ENCODE data around the gene ST6GALNAC6.

The ST6GALNAC6 gene

DNA sequence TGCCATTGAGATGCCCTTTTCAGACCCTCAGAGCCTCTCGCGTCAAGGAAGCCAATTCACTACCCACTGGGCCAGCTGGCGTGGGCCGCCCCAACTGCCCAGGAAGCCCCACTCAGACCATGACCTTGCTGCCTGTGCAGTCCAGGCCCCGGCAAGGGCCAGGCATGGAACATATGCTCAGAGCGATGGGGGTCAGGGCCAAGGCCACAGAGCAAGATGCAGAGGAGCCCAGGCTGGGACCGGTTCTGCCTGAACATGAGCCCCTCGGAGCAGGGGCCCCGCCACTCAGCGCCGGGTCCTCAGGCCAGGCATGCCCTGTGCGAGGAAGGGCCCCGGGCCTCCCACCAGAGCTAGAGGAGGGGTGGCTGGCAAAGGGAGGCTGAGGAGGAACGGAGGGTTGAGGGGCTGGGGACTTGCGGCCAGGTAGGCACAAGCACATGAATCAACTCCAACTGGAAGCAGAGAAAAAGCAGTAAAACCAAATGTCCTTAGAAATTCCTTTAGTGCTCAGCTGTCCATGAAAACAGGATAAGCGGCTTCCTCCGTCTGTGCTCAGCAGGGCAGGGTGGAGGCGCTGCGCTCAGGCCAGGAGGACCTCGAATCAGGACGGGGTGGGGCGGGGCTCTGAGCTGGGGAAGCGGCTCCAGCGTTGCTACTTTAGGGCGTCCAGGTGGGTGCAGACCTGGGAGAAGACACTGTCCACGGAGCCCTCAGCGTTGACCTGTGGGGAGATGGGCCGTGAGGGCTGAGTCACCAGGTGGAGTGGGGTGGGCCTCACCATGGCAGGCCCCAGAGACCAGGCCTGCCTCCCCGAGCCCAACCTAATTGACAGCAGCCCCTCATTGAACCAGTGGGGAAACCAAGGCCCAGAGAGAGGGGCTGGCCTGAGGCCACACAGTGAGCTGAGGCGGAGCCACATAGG, 31.8 kb downstream of the ST6GALNAC6 start:
- TF ChIP-seq SUZ12 (IDR thresholded peaks at IDR 0.05) (no peak), FOXK2 (IDR thresholded peaks at IDR 0.05) (no peak), NFRKB (IDR thresholded peaks at IDR 0.05) (no peak)
- ChIA-PET CTCF (no interaction called here), POLR2A (no interaction called here)
- no peak for DNase-seq (ENCODE audit: extremely low spot score)

GRCh38 chr9:127866535-127866934, 32.9 kb downstream of the ST6GALNAC6 start:
- no peak for DNase-seq (ENCODE audit: extremely low spot score)
- no peak for TF ChIP-seq FOXA1 (IDR thresholded peaks at IDR 0.05)
- TF ChIP-seq FOXM1 (IDR thresholded peaks at IDR 0.05; ENCODE audit: borderline replicate concordance), result no peak
- TF ChIP-seq ELF4 (IDR thresholded peaks at IDR 0.05), result no peak
- TF ChIP-seq SUZ12 (IDR thresholded peaks at IDR 0.05), result no peak
- TF ChIP-seq, protein P1, sequence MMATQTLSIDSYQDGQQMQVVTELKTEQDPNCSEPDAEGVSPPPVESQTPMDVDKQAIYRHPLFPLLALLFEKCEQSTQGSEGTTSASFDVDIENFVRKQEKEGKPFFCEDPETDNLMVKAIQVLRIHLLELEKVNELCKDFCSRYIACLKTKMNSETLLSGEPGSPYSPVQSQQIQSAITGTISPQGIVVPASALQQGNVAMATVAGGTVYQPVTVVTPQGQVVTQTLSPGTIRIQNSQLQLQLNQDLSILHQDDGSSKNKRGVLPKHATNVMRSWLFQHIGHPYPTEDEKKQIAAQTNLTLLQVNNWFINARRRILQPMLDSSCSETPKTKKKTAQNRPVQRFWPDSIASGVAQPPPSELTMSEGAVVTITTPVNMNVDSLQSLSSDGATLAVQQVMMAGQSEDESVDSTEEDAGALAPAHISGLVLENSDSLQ (IDR thresholded peaks at IDR 0.05), result no peak
- TF ChIP-seq LEF1 (IDR thresholded peaks at IDR 0.05; ENCODE audit: borderline replicate concordance), result no peak
- TF ChIP-seq L3MBTL2 (conservative IDR thresholded peaks at IDR 0.05), result no peak
- TF ChIP-seq SP1 (IDR thresholded peaks at IDR 0.05), result no peak
- TF ChIP-seq CTBP1 (IDR thresholded peaks at IDR 0.05; ENCODE audit: borderline replicate concordance), result no peak
- no peak for TF ChIP-seq ARNT (IDR thresholded peaks at IDR 0.05)
- no peak for TF ChIP-seq BHLHE40 (IDR thresholded peaks at IDR 0.05; ENCODE audit: borderline replicate concordance)
- no peak for TF ChIP-seq FOXK2 (IDR thresholded peaks at IDR 0.05)
- no peak for TF ChIP-seq TARDBP (IDR thresholded peaks at IDR 0.05)
- TF ChIP-seq NFRKB (IDR thresholded peaks at IDR 0.05), result no peak
- no peak for TF ChIP-seq ZNF384 (IDR thresholded peaks at IDR 0.05)
- no peak for TF ChIP-seq HDGF (IDR thresholded peaks at IDR 0.05; ENCODE audit: borderline replicate concordance)
- ChIA-PET CTCF (no interaction called here), POLR2A (no interaction called here)

DNA sequence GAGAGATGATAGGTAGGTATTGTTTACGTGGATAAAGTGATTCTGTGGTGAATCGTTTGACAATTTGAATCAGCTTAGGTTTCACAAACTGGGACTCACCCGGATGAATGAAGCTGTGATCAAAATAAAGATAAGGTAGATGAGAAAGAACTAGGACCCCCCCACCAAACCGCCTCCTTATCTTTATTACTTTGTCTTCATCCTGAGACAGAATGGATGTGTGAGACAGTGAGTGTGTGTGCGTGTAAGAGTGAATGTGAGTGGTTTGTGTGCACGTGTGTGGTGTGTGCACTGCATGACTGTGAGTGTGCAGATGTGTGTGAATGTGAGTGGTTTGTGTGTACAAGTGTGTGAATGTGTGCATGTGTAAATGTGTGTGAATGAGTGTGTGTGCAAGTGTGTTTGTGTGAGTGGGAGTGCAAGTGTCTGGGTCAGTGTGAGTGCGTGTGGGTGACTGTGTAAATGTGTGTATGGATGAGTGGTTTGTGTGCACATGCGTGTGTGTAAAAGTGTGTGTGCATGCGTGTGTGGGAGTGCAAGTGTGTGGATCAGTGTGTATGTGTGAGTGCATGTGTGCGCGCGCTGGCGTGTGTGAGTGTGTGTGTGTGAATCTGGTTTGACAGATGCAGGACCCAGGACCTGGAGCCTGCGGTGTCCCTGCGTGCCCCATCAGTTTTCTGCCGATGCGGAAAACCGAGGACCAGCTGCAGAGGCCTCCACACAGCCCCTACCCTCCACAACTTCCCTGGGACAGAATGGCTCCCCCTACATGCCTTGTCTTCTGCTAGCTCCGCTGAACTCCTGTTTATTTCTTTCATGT, 33.5 kb downstream of the ST6GALNAC6 start:
- POLR2A ChIA-PET, result no interaction called here
- no peak for DNase-seq (ENCODE audit: extremely low spot score)
- TF ChIP-seq LEF1 (IDR thresholded peaks at IDR 0.05; ENCODE audit: borderline replicate concordance), result no peak
- TF ChIP-seq ELF4 (IDR thresholded peaks at IDR 0.05), result peak; percentile 42; the same call in 1 of the 2 replicates
- no peak for TF ChIP-seq HDGF (IDR thresholded peaks at IDR 0.05; ENCODE audit: borderline replicate concordance)
- TF ChIP-seq TARDBP (IDR thresholded peaks at IDR 0.05), result 0 out of 2 replicates have a peak, but pooled peaks have one; percentile 51
- CTCF ChIA-PET, result interaction anchor here (0.7 kb wide), 1 partner anchor 131 kb away, joined by 3 read pairs; no protein-coding TSS in a partner anchor

- POLR2A ChIA-PET, result interaction anchor here (0.8 kb wide), 1 partner anchor 37 kb away, joined by 3 read pairs; no protein-coding TSS in a partner anchor
- TF ChIP-seq BHLHE40 (IDR thresholded peaks at IDR 0.05; ENCODE audit: borderline replicate concordance) (no peak), ARNT (IDR thresholded peaks at IDR 0.05) (no peak)
- CTCF ChIA-PET, result interaction anchor here (0.6 to 1.1 kb wide), 2 partner anchors 128 to 228 kb away, joined by 4 read pairs; partner anchors contain the start of gene TOR2A
- no peak for DNase-seq (ENCODE audit: extremely low spot score)
Observed at GRCh38 chr9:127863191-127863621, 36.2 kb downstream of the ST6GALNAC6 start.

DNA sequence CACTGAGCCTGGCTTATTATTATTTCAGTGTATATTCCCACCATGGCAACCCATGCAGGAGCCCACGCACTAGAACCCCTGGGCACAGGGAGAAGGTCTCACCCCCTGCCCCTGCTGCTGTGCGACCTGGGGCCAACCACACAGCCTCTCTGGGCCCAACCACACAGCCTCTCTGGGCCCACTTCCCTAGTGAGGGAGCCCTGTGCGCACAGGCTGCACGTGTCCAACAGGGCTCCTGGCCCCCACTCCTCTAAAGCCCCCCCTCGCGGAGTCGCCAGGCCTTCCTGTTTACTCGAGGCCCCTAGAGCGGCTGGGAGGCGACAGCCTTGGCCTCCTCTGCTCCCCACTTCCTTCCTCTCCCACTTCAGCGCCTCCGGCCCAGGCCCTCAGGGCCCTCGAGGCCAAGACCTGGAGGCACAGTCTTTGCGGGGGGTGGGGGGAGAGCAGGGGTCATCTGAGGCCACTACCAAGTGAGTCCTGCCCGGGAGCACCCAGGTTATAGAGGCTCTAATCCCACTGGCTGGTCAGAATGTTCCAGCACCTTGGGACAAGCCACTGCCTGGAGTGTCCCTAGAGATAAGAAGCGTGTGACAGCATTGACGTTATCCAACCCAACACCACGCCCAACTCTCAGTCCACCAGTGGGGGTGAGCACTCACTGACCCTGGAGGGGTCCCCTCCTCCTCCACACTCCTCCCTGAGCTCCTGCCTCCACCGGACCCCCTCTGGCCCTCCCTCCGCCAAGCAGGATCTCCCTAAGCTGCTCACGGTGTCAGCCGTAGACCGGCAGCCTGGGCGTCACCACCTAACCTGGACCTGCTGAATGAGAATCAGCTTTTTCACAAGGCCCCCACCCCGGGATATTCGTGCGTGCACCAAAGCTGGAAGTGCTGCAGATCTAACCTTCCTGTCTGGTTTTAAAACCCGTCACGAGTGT, 37.1 kb downstream of the ST6GALNAC6 start:
- CTCF ChIA-PET, result interaction anchor here (0.6 to 1.2 kb wide), 4 partner anchors 31 to 227 kb away, joined by 3 to 6 read pairs (median 4); partner anchors contain the start of gene TOR2A
- no peak for DNase-seq (ENCODE audit: extremely low spot score)
- TF ChIP-seq FOXA1 (IDR thresholded peaks at IDR 0.05) (no peak), TARDBP (IDR thresholded peaks at IDR 0.05) (no peak), CTBP1 (IDR thresholded peaks at IDR 0.05; ENCODE audit: borderline replicate concordance) (no peak), LEF1 (IDR thresholded peaks at IDR 0.05; ENCODE audit: borderline replicate concordance) (no peak), BHLHE40 (IDR thresholded peaks at IDR 0.05; ENCODE audit: borderline replicate concordance) (no peak), SUZ12 (IDR thresholded peaks at IDR 0.05) (no peak), HDGF (IDR thresholded peaks at IDR 0.05; ENCODE audit: borderline replicate concordance) (no peak), ELF4 (IDR thresholded peaks at IDR 0.05) (no peak), FOXK2 (IDR thresholded peaks at IDR 0.05) (no peak), ZNF384 (IDR thresholded peaks at IDR 0.05) (no peak), FOXM1 (IDR thresholded peaks at IDR 0.05; ENCODE audit: borderline replicate concordance) (no peak), ARNT (IDR thresholded peaks at IDR 0.05) (no peak)
- POLR2A ChIA-PET, result interaction anchor here (0.8 kb wide), 1 partner anchor 36 kb away, joined by 3 read pairs; no protein-coding TSS in a partner anchor

DNA sequence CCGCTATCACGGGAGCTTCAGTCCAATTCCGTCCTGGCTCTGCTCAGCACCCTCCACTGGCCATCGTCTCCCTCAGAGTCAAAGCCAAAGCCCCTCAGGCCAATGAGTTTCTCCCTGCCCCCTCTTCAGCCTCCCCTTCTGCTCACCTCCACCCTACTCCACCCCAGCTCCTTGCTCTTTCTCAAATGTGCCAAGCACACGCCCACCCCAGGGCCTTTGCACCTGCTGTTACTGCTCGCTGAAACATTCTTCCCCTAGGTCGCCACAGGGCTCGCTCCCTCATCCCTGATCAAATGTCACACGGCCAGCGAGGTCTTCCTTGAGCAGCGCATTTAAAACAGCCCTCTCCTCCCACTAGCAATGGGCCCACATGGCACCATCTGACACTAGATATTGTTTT, 38.6 kb downstream of the ST6GALNAC6 start:
- ChIA-PET POLR2A (no interaction called here), CTCF (interaction anchor here (0.5 to 1.2 kb wide), 2 partner anchors 9 to 126 kb away, joined by 3 read pairs; partner anchors contain the start of gene TOR2A)
- TF ChIP-seq CTBP1 (IDR thresholded peaks at IDR 0.05; ENCODE audit: borderline replicate concordance), result no peak
- no peak for TF ChIP-seq FOXK2 (IDR thresholded peaks at IDR 0.05)
- TF ChIP-seq ARNT (IDR thresholded peaks at IDR 0.05), result no peak
- no peak for TF ChIP-seq FOXM1 (IDR thresholded peaks at IDR 0.05; ENCODE audit: borderline replicate concordance)

More for the DNA sequence above, 38.6 kb downstream of the ST6GALNAC6 start:
- DNase-seq (ENCODE audit: extremely low spot score), result no peak
